Epithelial cell of proximal tubule (primary cell): Measurements from ENCODE around the gene MED13L. TPM values are rescaled to one million over a fixed set of nuclear protein-coding genes. Genes with fewer than 3 reads are reported as not detected.
A peak's percentile ranks its signal among the peaks of the same experiment; 100 is the strongest.

ENCODE experiments used
- DNase-seq: peaks from one replicate; pipeline ENCODE4 v3.0.0-alpha.2; 2011; ENCODE audit warnings: low read depth
- H3K4me3 ChIP-seq: 2 replicates; pipeline ENCODE4 v1.5.1; 2011; ENCODE audit warnings: low read depth, mild to moderate bottlenecking, low read length
- CTCF ChIP-seq: conservative IDR thresholded peaks from 2 replicates; pipeline ENCODE4 v1.5.1; 2012; ENCODE audit warnings: low read depth, mild to moderate bottlenecking, low read length
- total RNA-seq: library from RNA; depleted of rRNA; stranded (reverse); fragments of >200 nt; gene quantifications from 2 replicates; pipeline ENCODE4 v1.2.3, GENCODE V29; 2015

Gene MED13L
- total RNA-seq, 1 donor from 2014 or later: 37.9 TPM

GRCh38 chr12:116011217-116011616, 266.3 kb downstream of the MED13L start:
- no peak for TF ChIP-seq CTCF
- H3K4me3 ChIP-seq: no peak overlapping the region
- DNase-seq: no peak

GRCh38 chr12:116010467-116010866, 267.0 kb downstream of the MED13L start:
- no peak for DNase-seq
- no peak for TF ChIP-seq CTCF
- H3K4me3 ChIP-seq: no peak overlapping the region

GRCh38 chr12:116009805-116010204, 267.7 kb downstream of the MED13L start:
- H3K4me3 ChIP-seq: no peak overlapping the region
- DNase-seq: no peak
- peak; percentile 48 for TF ChIP-seq CTCF

GRCh38 chr12:116006141-116006540, 271.4 kb downstream of the MED13L start:
- no peak overlapping the region for H3K4me3 ChIP-seq
- TF ChIP-seq CTCF: no peak
- DNase-seq: no peak

GRCh38 chr12:116002890-116003536, 274.5 kb downstream of the MED13L start:
- peak; percentile 12 for DNase-seq
- no peak for TF ChIP-seq CTCF

GRCh38 chr12:116000252-116000651, 277.2 kb downstream of the MED13L start:
- no peak overlapping the region for H3K4me3 ChIP-seq
- no peak for DNase-seq
- no peak for TF ChIP-seq CTCF

More at GRCh38 chr12:116002890-116003536, 274.5 kb downstream of the MED13L start:
- no peak overlapping the region for H3K4me3 ChIP-seq

- DNase-seq: no peak
- H3K4me3 ChIP-seq: no peak overlapping the region
- no peak for TF ChIP-seq CTCF
Measured at GRCh38 chr12:115999582-115999981, 277.9 kb downstream of the MED13L start.
